ENCODE measurements around the gene CEP89.

CEP89 gene

GRCh38 chr19:32976223-32976805 is 4.6 kb upstream of the CEP89 start:
- Histone ChIP-seq H3K4me1 (ENCODE audit: low read depth, poor library complexity, severe bottlenecking) (peaks cover 4% of the 10 kb centered on the region), H3K79me2 (ENCODE audit: insufficient read depth, low read depth) (no peaks in the 10 kb centered on the region), H2AFZ (ENCODE audit: low read depth) (no peak overlapping the region), H3K4me2 (no peak overlapping the region), H3K4me3 (IDR thresholded peaks at IDR 0.05; ENCODE audit: insufficient read depth, low read depth, low read length) (no peak overlapping the region), H3K27ac (no peak overlapping the region), H3K36me3 (ENCODE audit: insufficient read depth) (no peaks in the 10 kb centered on the region), H3K27me3 (ENCODE audit: insufficient read depth, low read depth) (no peaks in the 10 kb centered on the region), H4K20me1 (ENCODE audit: insufficient read depth) (no peaks in the 10 kb centered on the region), H3K9ac (no peak overlapping the region)
- peak; percentile 93 for TF ChIP-seq CTCF (conservative IDR thresholded peaks at IDR 0.05; ENCODE audit: low read depth, low read length)

GRCh38 chr19:32971012-32971595 is 654 bp downstream of the CEP89 start:
- Histone ChIP-seq H3K9ac (peak overlapping the region; percentile 31; the same call in 1 of the 2 replicates), H3K4me1 (ENCODE audit: low read depth, poor library complexity, severe bottlenecking) (peaks cover 5% of the 10 kb centered on the region), H3K4me3 (IDR thresholded peaks at IDR 0.05; ENCODE audit: insufficient read depth, low read depth, low read length) (no peak overlapping the region), H4K20me1 (ENCODE audit: insufficient read depth) (no peaks in the 10 kb centered on the region), H3K4me2 (peak overlapping the region; percentile 81), H3K27ac (no peak overlapping the region), H3K36me3 (ENCODE audit: insufficient read depth) (no peaks in the 10 kb centered on the region), H3K79me2 (ENCODE audit: insufficient read depth, low read depth) (peaks cover 6% of the 10 kb centered on the region), H2AFZ (ENCODE audit: low read depth) (peak overlapping the region; percentile 60), H3K27me3 (ENCODE audit: insufficient read depth, low read depth) (no peaks in the 10 kb centered on the region)
- no peak for TF ChIP-seq CTCF (conservative IDR thresholded peaks at IDR 0.05; ENCODE audit: low read depth, low read length)

GRCh38 chr19:32969549-32969948 is 2.2 kb downstream of the CEP89 start:
- Histone ChIP-seq H3K79me2 (ENCODE audit: insufficient read depth, low read depth) (peaks cover 6% of the 10 kb centered on the region), H3K4me1 (ENCODE audit: low read depth, poor library complexity, severe bottlenecking) (peaks cover 5% of the 10 kb centered on the region), H3K36me3 (ENCODE audit: insufficient read depth) (no peaks in the 10 kb centered on the region), H3K4me2 (no peak overlapping the region), H3K9ac (no peak overlapping the region), H3K27me3 (ENCODE audit: insufficient read depth, low read depth) (no peaks in the 10 kb centered on the region), H3K4me3 (IDR thresholded peaks at IDR 0.05; ENCODE audit: insufficient read depth, low read depth, low read length) (no peak overlapping the region), H3K27ac (no peak overlapping the region), H4K20me1 (ENCODE audit: insufficient read depth) (no peaks in the 10 kb centered on the region), H2AFZ (ENCODE audit: low read depth) (no peak overlapping the region)
- no peak for TF ChIP-seq CTCF (conservative IDR thresholded peaks at IDR 0.05; ENCODE audit: low read depth, low read length)

- H3K79me2 ChIP-seq (ENCODE audit: insufficient read depth, low read depth) = peaks cover 6% of the 10 kb centered on the region
- TF ChIP-seq CTCF (conservative IDR thresholded peaks at IDR 0.05; ENCODE audit: low read depth, low read length) = no peak
Measured at GRCh38 chr19:32966750-32967149, 5.0 kb downstream of the CEP89 start.

More at GRCh38 chr19:32966750-32967149, 5.0 kb downstream of the CEP89 start:
- Histone ChIP-seq H4K20me1 (ENCODE audit: insufficient read depth) (no peaks in the 10 kb centered on the region), H3K9ac (no peak overlapping the region), H3K4me3 (IDR thresholded peaks at IDR 0.05; ENCODE audit: insufficient read depth, low read depth, low read length) (no peak overlapping the region), H3K4me1 (ENCODE audit: low read depth, poor library complexity, severe bottlenecking) (peaks cover 5% of the 10 kb centered on the region), H3K27me3 (ENCODE audit: insufficient read depth, low read depth) (no peaks in the 10 kb centered on the region), H2AFZ (ENCODE audit: low read depth) (no peak overlapping the region), H3K4me2 (no peak overlapping the region), H3K36me3 (ENCODE audit: insufficient read depth) (no peaks in the 10 kb centered on the region), H3K27ac (no peak overlapping the region)
